IMR-90 (cell line): ENCODE data around the gene QARS1. TPM values are rescaled to one million over a fixed set of nuclear protein-coding genes. Genes with fewer than 3 reads are reported as not detected.

Experiments used
- ATAC-seq: fragments of 200-7000 bp; cut with Tn5 transposase; 2 replicates; pipeline ENCODE4 v1.9.1; 2020; ENCODE audit warnings: low read depth, mild to moderate bottlenecking, moderate library complexity
- BruUV-seq: library from RNA; stranded (reverse); fragments of 400-500 nt; replicated peaks from 2 replicates; lab custom pipeline; 2021; lab: Mats Ljungman, UMichigan
- CTCF ChIA-PET: fragments of 300-600 bp; formaldehyde crosslinking; extraction: SDS; loops from one replicate; lab custom pipeline; 2021; ENCODE audit warnings: antibody characterized with exemption; lab: Yijun Ruan, JAX
- POLR2A ChIA-PET: fragments of 300-600 bp; sonication (Branson Sonifier 250); formaldehyde crosslinking; loops from one replicate; lab custom pipeline; 2022; ENCODE audit warnings: antibody characterized with exemption; ENCODE audit not compliant: unreplicated experiment; lab: Charles Lee
- DNase-seq: peaks from one replicate; pipeline ENCODE4 v3.0.0; 2013
- H2AFZ ChIP-seq: replicated peaks from 2 replicates; pipeline ENCODE3; 2013; ENCODE audit warnings: low read length, mild to moderate bottlenecking; ENCODE audit not compliant: poor library complexity
- H2AK5ac ChIP-seq: 2 replicates; pipeline ENCODE4 v1.6.1; 2013; ENCODE audit warnings: low read depth, low read length, inconsistent platforms
- H2AK9ac ChIP-seq: replicated peaks from 2 replicates; pipeline ENCODE3; 2013; ENCODE audit warnings: mild to moderate bottlenecking, low read depth, low read length, moderate library complexity; ENCODE audit not compliant: poor library complexity
- H2BK120ac ChIP-seq: 2 replicates; pipeline ENCODE4 v1.6.1; 2013; ENCODE audit warnings: low read depth, low read length, inconsistent platforms
- H2BK15ac ChIP-seq: 3 replicates; pipeline ENCODE4 v1.6.1; 2013; ENCODE audit warnings: low read depth, low read length, inconsistent platforms
- H2BK20ac ChIP-seq: 2 replicates; pipeline ENCODE4 v1.6.1; 2013; ENCODE audit warnings: low read depth, mild to moderate bottlenecking, inconsistent platforms, low read length, moderate library complexity
- H2BK5ac ChIP-seq: 2 replicates; pipeline ENCODE4 v1.6.1; 2013; ENCODE audit warnings: mild to moderate bottlenecking, low read depth, low read length, inconsistent platforms; ENCODE audit not compliant: poor library complexity, severe bottlenecking
- H3K14ac ChIP-seq: replicated peaks from 2 replicates; pipeline ENCODE4 v1.6.1; 2013; ENCODE audit warnings: low read depth, low read length, inconsistent platforms
- H3K18ac ChIP-seq: 2 replicates; pipeline ENCODE4 v1.6.1; 2013; ENCODE audit warnings: low read depth, low read length, control low read depth
- H3K23ac ChIP-seq: 2 replicates; pipeline ENCODE4 v1.6.1; 2013; ENCODE audit warnings: low read depth, low read length, inconsistent platforms
- H3K27ac ChIP-seq: 2 replicates; pipeline ENCODE4 v1.5.1; 2013; ENCODE audit warnings: mild to moderate bottlenecking, control low read depth, low read length; ENCODE audit not compliant: insufficient read depth
- H3K27me3 ChIP-seq: 2 replicates; pipeline ENCODE4 v1.6.1; 2013; ENCODE audit warnings: low read length; ENCODE audit not compliant: control insufficient read depth, insufficient read depth
- H3K36me3 ChIP-seq: 2 replicates; pipeline ENCODE4 v1.6.1; 2013; ENCODE audit warnings: low read length, mixed read lengths; ENCODE audit not compliant: control insufficient read depth, insufficient read depth
- H3K4ac ChIP-seq: 2 replicates; pipeline ENCODE4 v1.6.1; 2013; ENCODE audit warnings: low read depth, low read length, inconsistent platforms
- H3K4me1 ChIP-seq: 2 replicates; pipeline ENCODE4 v1.6.1; 2013; ENCODE audit warnings: low read length, mixed read lengths; ENCODE audit not compliant: control insufficient read depth, insufficient read depth
- H3K4me2 ChIP-seq: 2 replicates; pipeline ENCODE4 v1.6.1; 2013; ENCODE audit warnings: low read depth, mild to moderate bottlenecking, control low read depth, low read length, moderate library complexity
- H3K4me3 ChIP-seq: 2 replicates; pipeline ENCODE4 v1.5.1; 2013; ENCODE audit warnings: low read depth, mild to moderate bottlenecking, control low read depth, low read length, moderate library complexity; ENCODE audit not compliant: insufficient read depth
- H3K56ac ChIP-seq: 2 replicates; pipeline ENCODE4 v1.6.1; 2013; ENCODE audit warnings: low read length, inconsistent platforms; ENCODE audit not compliant: insufficient read depth; ENCODE audit errors: extremely low read depth
- H3K79me1 ChIP-seq, 2 experiments: 2 replicates each; pipeline ENCODE4 v1.6.1; 2013; ENCODE audit warnings: low read length in 2 of 2, inconsistent platforms in 1 of 2, low read depth in 1 of 2
- H3K9ac ChIP-seq: 2 replicates; pipeline ENCODE4 v1.6.1; 2013; ENCODE audit warnings: low read depth, low read length, control low read depth
- H3K9me1 ChIP-seq: 2 replicates; pipeline ENCODE4 v1.6.1; 2013; ENCODE audit warnings: low read length, inconsistent platforms; ENCODE audit not compliant: insufficient read depth
- H3K9me3 ChIP-seq: 2 replicates; pipeline ENCODE4 v1.6.1; 2013; ENCODE audit warnings: low read length; ENCODE audit not compliant: control insufficient read depth, insufficient read depth
- H4K20me1 ChIP-seq: 2 replicates; pipeline ENCODE4 v1.6.1; 2013; ENCODE audit warnings: low read length, inconsistent platforms; ENCODE audit not compliant: insufficient read depth
- H4K5ac ChIP-seq: 2 replicates; pipeline ENCODE4 v1.6.1; 2013; ENCODE audit warnings: mild to moderate bottlenecking, low read depth, low read length, control low read depth
- H4K8ac ChIP-seq, 2 experiments: 2 replicates each; pipeline ENCODE4 v1.6.1; 2013; ENCODE audit warnings: low read depth in 2 of 2, low read length in 2 of 2, control low read depth in 1 of 2, inconsistent platforms in 1 of 2
- H4K91ac ChIP-seq: 2 replicates; pipeline ENCODE4 v1.6.1; 2013; ENCODE audit warnings: low read depth, low read length, inconsistent platforms; ENCODE audit not compliant: insufficient read depth
- BHLHE40 ChIP-seq: fragments of 150-350 bp; IDR thresholded peaks from 2 replicates; pipeline ENCODE4 v1.6.1; 2016; ENCODE audit warnings: mild to moderate bottlenecking, low read depth, low read length
- CEBPB ChIP-seq: IDR thresholded peaks from 2 replicates; pipeline ENCODE4 v1.6.1; 2012; ENCODE audit warnings: low read depth, low read length, improper control_type of control experiment
- CHD1 ChIP-seq: IDR thresholded peaks from 2 replicates; pipeline ENCODE4 v1.6.1; 2012; ENCODE audit warnings: low read depth, low read length, improper control_type of control experiment
- CTCF ChIP-seq: conservative IDR thresholded peaks from 2 replicates; pipeline ENCODE4 v1.5.1; 2012; ENCODE audit warnings: mild to moderate bottlenecking, low read depth, low read length, improper control_type of control experiment
- ELK1 ChIP-seq: fragments of 150-350 bp; IDR thresholded peaks from 2 replicates; pipeline ENCODE4 v1.6.1; 2016; ENCODE audit warnings: low read depth, mild to moderate bottlenecking, low read length, moderate library complexity, borderline replicate concordance
- FOS ChIP-seq: fragments of 150-350 bp; IDR thresholded peaks from 2 replicates; pipeline ENCODE4 v1.6.1; 2016; ENCODE audit warnings: low read depth, low read length
- MAFK ChIP-seq: IDR thresholded peaks from 2 replicates; pipeline ENCODE4 v1.6.1; 2012; ENCODE audit warnings: low read depth, low read length, improper control_type of control experiment
- MAZ ChIP-seq: IDR thresholded peaks from 2 replicates; pipeline ENCODE4 v1.6.1; 2012; ENCODE audit warnings: low read depth, mild to moderate bottlenecking, low read length, improper control_type of control experiment, moderate library complexity, borderline replicate concordance
- MXI1 ChIP-seq: IDR thresholded peaks from 2 replicates; pipeline ENCODE4 v1.6.1; 2012; ENCODE audit warnings: low read depth, mild to moderate bottlenecking, low read length, moderate library complexity, borderline replicate concordance
- NFE2L2 ChIP-seq: fragments of 150-350 bp; IDR thresholded peaks from 2 replicates; pipeline ENCODE4 v1.6.1; 2016; ENCODE audit warnings: low read depth, mild to moderate bottlenecking, low read length
- POLR2A ChIP-seq: IDR thresholded peaks from 2 replicates; pipeline ENCODE4 v1.6.1; 2012; ENCODE audit warnings: mild to moderate bottlenecking, low read depth, low read length
- RAD21 ChIP-seq: IDR thresholded peaks from 2 replicates; pipeline ENCODE4 v1.6.1; 2012; ENCODE audit warnings: low read length, improper control_type of control experiment
- RCOR1 ChIP-seq: IDR thresholded peaks from 2 replicates; pipeline ENCODE4 v1.6.1; 2012; ENCODE audit warnings: mild to moderate bottlenecking, low read length, improper control_type of control experiment; ENCODE audit not compliant: insufficient replicate concordance
- RFX5 ChIP-seq: IDR thresholded peaks from 2 replicates; pipeline ENCODE4 v1.8.0; 2012; ENCODE audit warnings: low read depth, mild to moderate bottlenecking, low read length, moderate library complexity
- SMC3 ChIP-seq: fragments of 150-350 bp; IDR thresholded peaks from 2 replicates; pipeline ENCODE4 v1.6.1; 2016; ENCODE audit warnings: low read depth, mild to moderate bottlenecking, antibody characterized with exemption, low read length, moderate library complexity
- USF2 ChIP-seq: fragments of 150-350 bp; IDR thresholded peaks from 2 replicates; pipeline ENCODE4 v1.6.1; 2017; ENCODE audit warnings: mild to moderate bottlenecking, antibody characterized with exemption, low read length, low read depth
- WGBS, 2 experiments: methylation state at CpG; one replicate each; pipeline versions ENCODE4 v1.1.5 to v1.1.7; 2013; ENCODE audit warnings: missing lambda C conversion rate in 2 of 2; ENCODE audit not compliant: insufficient read length in 1 of 2; ENCODE audit errors: extremely low coverage in 2 of 2; 5-methylcytosine and 5-hydroxymethylcytosine counted together
- dilution Hi-C: fragments of 300-500 bp; cut with HindIII; formaldehyde crosslinking; loops from one replicate; pipeline ENCODE4 v1.14.3; 2018; ENCODE audit warnings: low sequenced_read_pairs; ENCODE audit not compliant: unreplicated experiment
- in situ Hi-C: fragments of 300-500 bp; cut with MboI; formaldehyde crosslinking; loops from 3 replicates; pipeline ENCODE4 v1.14.3; 2019; ENCODE audit warnings: low sequenced_read_pairs, inconsistent platforms, mixed read lengths
- intact Hi-C: fragments of 100-400 bp; cut with micrococcal nuclease; formaldehyde crosslinking; loops from 2 replicates; pipeline ENCODE4 v1.10.0; 2022
- polyA plus RNA-seq, 3 experiments: library from polyadenylated mRNA; depleted of rRNA; stranded (reverse); fragments of >200 nt; gene quantifications; 2 replicates each; pipeline ENCODE4 v1.2.3, GENCODE V29; 2012; ENCODE audit warnings: low replicate concordance in 1 of 3
- total RNA-seq: library from RNA; depleted of rRNA; stranded (reverse); fragments of >200 nt; gene quantifications from 2 replicates; pipeline ENCODE4 v1.2.3, GENCODE V29; 2012

The QARS1 gene
- total and polyA plus RNA-seq, 2 of the 4 experiments (the other 2 are of a cell fraction), result 354 to 396 TPM

GRCh38 chr3:49058011-49058410 is 46.5 kb downstream of the QARS1 start:
- Histone ChIP-seq H3K4ac (no peak overlapping the region), H3K4me2 (no peak overlapping the region), H3K23ac (no peak overlapping the region), H3K4me1 (peaks cover 2% of the 10 kb centered on the region; the same call in 1 of the 2 replicates), H3K56ac (no peak overlapping the region), H3K4me3 (no peak overlapping the region), H2AFZ (no peak overlapping the region), H3K14ac (no peak overlapping the region), H2AK5ac (no peak overlapping the region), H4K91ac (no peak overlapping the region), H3K18ac (no peak overlapping the region), H3K27me3 (no peaks in the 10 kb centered on the region), H4K5ac (no peak overlapping the region), H2BK20ac (no peak overlapping the region), H4K8ac (no peak overlapping the region), H2AK9ac (no peak overlapping the region), H3K79me1 (peaks cover 42 to 68% of the 10 kb centered on the region in 2 experiments), H2BK5ac (no peak overlapping the region), H4K20me1 (peaks cover 7% of the 10 kb centered on the region; the same call in 1 of the 2 replicates), H3K36me3 (peaks cover 33% of the 10 kb centered on the region), H2BK120ac (no peak overlapping the region), H3K9ac (peak overlapping the region; percentile 11; the same call in 1 of the 2 replicates), H3K9me3 (no peaks in the 10 kb centered on the region), H3K9me1 (peaks cover 18% of the 10 kb centered on the region), H3K27ac (no peak overlapping the region; the same call in 1 of the 2 replicates), H2BK15ac (no peak overlapping the region)
- POLR2A ChIA-PET, result no interaction called here
- in situ Hi-C loops, result no loop called here
- intact Hi-C loops, result no loop called here
- dilution Hi-C loops, result no loop called here
- 88% methylated on average over 3 of the region's 7 CpGs; no CpG with 5 or more reads in 1 of the 2 experiments for WGBS, 2 experiments
- ATAC-seq (no peak), DNase-seq (no peak)
- BruUV-seq, result no TSS peak
- TF ChIP-seq ELK1, result no peak
- TF ChIP-seq RAD21, result no peak
- TF ChIP-seq USF2, result no peak
- no peak; the same call in 1 of the 2 replicates for TF ChIP-seq CEBPB
- TF ChIP-seq RFX5, result no peak
- TF ChIP-seq RCOR1, result no peak
- TF ChIP-seq POLR2A, result no peak
- no peak for TF ChIP-seq FOS
- TF ChIP-seq MAFK, result no peak
- TF ChIP-seq NFE2L2, result no peak
- TF ChIP-seq SMC3, result no peak
- TF ChIP-seq MXI1, result no peak
- TF ChIP-seq CHD1, result no peak
- no peak for TF ChIP-seq MAZ
- no peak for TF ChIP-seq BHLHE40
- no peak for TF ChIP-seq CTCF
- CTCF ChIA-PET, result interaction anchor here (0.6 kb wide), 2 partner anchors 10 to 36 kb away, joined by 3 to 6 read pairs; no protein-coding TSS in a partner anchor
